ENCODE data around the gene MTUS2.

The MTUS2 gene

GRCh38 chr13:29505950-29506349, 685.8 kb downstream of the MTUS2 start:
- H2AFZ ChIP-seq (ENCODE audit: low read length), result no peak overlapping the region
- no peak overlapping the region for H3K4me3 ChIP-seq (ENCODE audit: low read length)
- no peaks in the 10 kb centered on the region for H3K79me2 ChIP-seq (ENCODE audit: low read length)
- H3K4me1 ChIP-seq (ENCODE audit: low read length), result no peaks in the 10 kb centered on the region
- H3K27me3 ChIP-seq (replicated peaks; ENCODE audit: insufficient read depth, low read length), result no peaks in the 10 kb centered on the region
- no peaks in the 10 kb centered on the region for H3K9me3 ChIP-seq (replicated peaks; ENCODE audit: insufficient read depth, low read length)
- no peaks in the 10 kb centered on the region for H3F3A ChIP-seq (ENCODE audit: insufficient read depth, low read length)
- no peaks in the 10 kb centered on the region for H3K9me2 ChIP-seq (replicated peaks; ENCODE audit: insufficient read depth, low read length)
- no peak for TF ChIP-seq EZH2phosphoT487 (IDR thresholded peaks at IDR 0.05; ENCODE audit: low read length)
- no peak for TF ChIP-seq CTCF (IDR thresholded peaks at IDR 0.05; ENCODE audit: low read length)
- TF ChIP-seq EZH2 (optimal IDR thresholded peaks at IDR 0.05; ENCODE audit: low read depth, low read length), result no peak
- H3K36me3 ChIP-seq (replicated peaks; ENCODE audit: insufficient read depth, low read length), result no peaks in the 10 kb centered on the region
- no peak overlapping the region for H3K4me2 ChIP-seq (ENCODE audit: low read depth, low read length)
- no peak overlapping the region for H3K9ac ChIP-seq (ENCODE audit: low read length)
- H3K27ac ChIP-seq (ENCODE audit: low read length), result no peak overlapping the region
- no peaks in the 10 kb centered on the region for H4K20me1 ChIP-seq (ENCODE audit: insufficient read depth, low read length)
- no peak for DNase-seq

DNA sequence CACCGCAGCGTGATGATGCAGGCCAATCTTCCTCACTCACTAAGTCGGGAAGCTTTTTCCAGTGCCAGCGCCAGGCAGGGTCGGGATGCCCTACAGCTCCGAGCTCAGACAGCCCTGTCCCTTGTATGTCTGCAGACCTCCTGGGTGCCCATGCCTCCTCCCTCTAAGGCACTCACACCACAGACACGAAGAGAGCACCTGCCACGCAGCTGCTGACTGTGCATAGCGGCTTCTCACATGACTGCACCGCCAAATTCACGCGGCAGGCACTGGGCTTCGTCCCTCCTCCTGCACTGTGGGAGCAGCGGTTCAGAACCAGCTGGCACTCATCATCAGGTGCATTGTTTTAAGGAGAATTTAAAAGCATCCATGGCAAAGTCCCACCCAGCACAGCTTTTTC, 687.2 kb downstream of the MTUS2 start:
- H3F3A ChIP-seq (ENCODE audit: insufficient read depth, low read length), result no peaks in the 10 kb centered on the region
- H3K79me2 ChIP-seq (ENCODE audit: low read length), result no peaks in the 10 kb centered on the region
- TF ChIP-seq EZH2phosphoT487 (IDR thresholded peaks at IDR 0.05; ENCODE audit: low read length) (no peak), EZH2 (optimal IDR thresholded peaks at IDR 0.05; ENCODE audit: low read depth, low read length) (no peak), CTCF (IDR thresholded peaks at IDR 0.05; ENCODE audit: low read length) (no peak)
- DNase-seq, result no peak
- no peaks in the 10 kb centered on the region for H4K20me1 ChIP-seq (ENCODE audit: insufficient read depth, low read length)
- no peaks in the 10 kb centered on the region for H3K9me3 ChIP-seq (replicated peaks; ENCODE audit: insufficient read depth, low read length)
- H3K9ac ChIP-seq (ENCODE audit: low read length), result no peak overlapping the region
- H3K27me3 ChIP-seq (replicated peaks; ENCODE audit: insufficient read depth, low read length), result no peaks in the 10 kb centered on the region
- H3K4me3 ChIP-seq (ENCODE audit: low read length), result no peak overlapping the region
- H3K9me2 ChIP-seq (replicated peaks; ENCODE audit: insufficient read depth, low read length), result no peaks in the 10 kb centered on the region
- no peak overlapping the region for H3K4me2 ChIP-seq (ENCODE audit: low read depth, low read length)
- H3K4me1 ChIP-seq (ENCODE audit: low read length), result no peaks in the 10 kb centered on the region
- H2AFZ ChIP-seq (ENCODE audit: low read length), result no peak overlapping the region
- H3K27ac ChIP-seq (ENCODE audit: low read length), result no peak overlapping the region
- no peaks in the 10 kb centered on the region for H3K36me3 ChIP-seq (replicated peaks; ENCODE audit: insufficient read depth, low read length)

GRCh38 chr13:29508130-29508875, 688.2 kb downstream of the MTUS2 start:
- H3K9me3 ChIP-seq (replicated peaks; ENCODE audit: insufficient read depth, low read length), result no peaks in the 10 kb centered on the region
- H3K4me1 ChIP-seq (ENCODE audit: low read length), result no peaks in the 10 kb centered on the region
- H4K20me1 ChIP-seq (ENCODE audit: insufficient read depth, low read length), result no peaks in the 10 kb centered on the region
- no peaks in the 10 kb centered on the region for H3K27me3 ChIP-seq (replicated peaks; ENCODE audit: insufficient read depth, low read length)
- no peak overlapping the region for H3K4me3 ChIP-seq (ENCODE audit: low read length)
- no peak overlapping the region for H3K4me2 ChIP-seq (ENCODE audit: low read depth, low read length)
- H3K27ac ChIP-seq (ENCODE audit: low read length), result no peak overlapping the region
- H2AFZ ChIP-seq (ENCODE audit: low read length), result no peak overlapping the region
- H3K9ac ChIP-seq (ENCODE audit: low read length), result no peak overlapping the region
- H3K9me2 ChIP-seq (replicated peaks; ENCODE audit: insufficient read depth, low read length), result no peaks in the 10 kb centered on the region
- H3K36me3 ChIP-seq (replicated peaks; ENCODE audit: insufficient read depth, low read length), result no peaks in the 10 kb centered on the region
- no peaks in the 10 kb centered on the region for H3F3A ChIP-seq (ENCODE audit: insufficient read depth, low read length)
- peak; percentile 51 for DNase-seq
- TF ChIP-seq EZH2 (optimal IDR thresholded peaks at IDR 0.05; ENCODE audit: low read depth, low read length) (no peak), CTCF (IDR thresholded peaks at IDR 0.05; ENCODE audit: low read length) (peak; percentile 73)
- H3K79me2 ChIP-seq (ENCODE audit: low read length), result no peaks in the 10 kb centered on the region

All from MM.1S (cell line).